HepG2 (cell line): Measurements from ENCODE around the gene HOXD9. TPM values are rescaled to one million over a fixed set of nuclear protein-coding genes. Genes with fewer than 3 reads are reported as not detected.

ENCODE experiments used
- ATAC-seq: fragments of 200-7000 bp; cut with Tn5 transposase; 3 replicates; pipeline ENCODE4 v1.9.1; 2020; ENCODE audit warnings: mild to moderate bottlenecking, moderate library complexity
- Bru-seq: library from RNA; stranded (reverse); fragments of 400-500 nt; gene quantifications from one replicate; lab custom pipeline; 2021; lab: Mats Ljungman, UMichigan
- BruChase-seq, 2 experiments: library from RNA; stranded (reverse); fragments of 400-500 nt; gene quantifications; one replicate each; lab custom pipeline; 2021; lab: Mats Ljungman, UMichigan
- BruUV-seq: library from RNA; stranded (reverse); fragments of 400-500 nt; replicated peaks from 2 replicates; lab custom pipeline; 2021; lab: Mats Ljungman, UMichigan
- CTCF ChIA-PET: fragments of 300-600 bp; formaldehyde crosslinking; extraction: SDS; loops from one replicate; lab custom pipeline; 2021; ENCODE audit warnings: low total read pairs, inconsistent platforms, low intra/inter-chr PET ratio; lab: Yijun Ruan, JAX
- POLR2A ChIA-PET: fragments of 350-600 bp; sonication (Branson Sonifier 250); formaldehyde crosslinking; loops from one replicate; lab custom pipeline; 2020; ENCODE audit warnings: antibody characterized with exemption, inconsistent platforms; lab: Yijun Ruan, JAX
- DNase-seq: peaks from one replicate; pipeline ENCODE4 v3.0.0-alpha.2; 2015; ENCODE audit warnings: low spot score
- FAIRE-seq: peaks from 3 replicates; lab custom pipeline; 2011; peaks lifted over from hg19 to GRCh38; lab: Jason Lieb, UNC
- H2AFZ ChIP-seq: one replicate; pipeline ENCODE4 v1.6.1; 2011; ENCODE audit warnings: low read length, inconsistent platforms
- H3K27ac ChIP-seq: fragments of 300-600 bp; 3 replicates; pipeline ENCODE4 v1.8.0; 2011; ENCODE audit warnings: mixed run types, mild to moderate bottlenecking, mixed read lengths, low read length, inconsistent platforms; ENCODE audit not compliant: insufficient read depth; ENCODE audit errors: extremely low read length
- H3K27me3 ChIP-seq, 2 experiments: fragments of 200-600 bp in 1 of 2; 2 replicates in 1 of 2; 3 replicates in 1 of 2; pipeline versions ENCODE4 v1.6.0 to v1.8.0; 2011; ENCODE audit warnings: low read length in 2 of 2, mild to moderate bottlenecking in 2 of 2, moderate library complexity in 2 of 2, inconsistent platforms in 1 of 2; ENCODE audit not compliant: insufficient read depth in 2 of 2, control insufficient read depth in 1 of 2
- H3K36me3 ChIP-seq, 2 experiments: fragments of 200-600 bp in 1 of 2; replicated peaks in 1 of 2; 2 replicates in 1 of 2; 3 replicates in 1 of 2; pipeline versions ENCODE4 v1.5.1 to v1.8.0; 2011; ENCODE audit warnings: low read length in 2 of 2, inconsistent platforms in 1 of 2; ENCODE audit not compliant: insufficient read depth in 2 of 2, control insufficient read depth in 1 of 2
- H3K4me1 ChIP-seq: 2 replicates; pipeline ENCODE4 v1.5.1; 2012; ENCODE audit warnings: low read length, inconsistent platforms; ENCODE audit not compliant: insufficient read depth
- H3K4me2 ChIP-seq: 2 replicates; pipeline ENCODE4 v1.6.0; 2011; ENCODE audit warnings: low read depth, low read length, inconsistent platforms
- H3K4me3 ChIP-seq, 3 experiments: fragments of 200-600 bp in 1 of 3; sonication (generic), shearing (Covaris generic) in 1 of 3; replicated peaks in 1 of 3; 2 replicates each; pipeline ENCODE4 v1.5.1; 2011 to 2016; ENCODE audit warnings: low read length in 3 of 3, inconsistent platforms in 2 of 3, low read depth in 2 of 3, mild to moderate bottlenecking in 2 of 3, control low read depth in 1 of 3, mixed read lengths in 1 of 3; ENCODE audit not compliant: insufficient read depth in 1 of 3
- H3K79me2 ChIP-seq: one replicate; pipeline ENCODE4 v1.6.1; 2011; ENCODE audit warnings: low read length, inconsistent platforms; ENCODE audit not compliant: insufficient read depth
- H3K9ac ChIP-seq: 2 replicates; pipeline ENCODE4 v1.6.0; 2011; ENCODE audit warnings: mild to moderate bottlenecking, low read depth, low read length, inconsistent platforms; ENCODE audit not compliant: insufficient read depth
- H3K9me3 ChIP-seq: 2 replicates; pipeline ENCODE4 v1.5.1; 2012; ENCODE audit warnings: mild to moderate bottlenecking, low read length
- H4K20me1 ChIP-seq: 2 replicates; pipeline ENCODE4 v1.6.0; 2011; ENCODE audit warnings: inconsistent platforms, mild to moderate bottlenecking, low read length, moderate library complexity; ENCODE audit not compliant: insufficient read depth
- KLF11 ChIP-seq: IDR thresholded peaks from 2 replicates; pipeline ENCODE4 v1.6.1; 2016; ENCODE audit warnings: missing compliant biosample characterization
- ZBTB8A ChIP-seq: sonication (generic); formaldehyde crosslinking; IDR thresholded peaks from 2 replicates; pipeline ENCODE4 v1.4.0; 2020; ENCODE audit warnings: mild to moderate bottlenecking, low read depth, missing genetic modification reagents, borderline replicate concordance
- ZNF607 ChIP-seq: sonication (generic); formaldehyde crosslinking; IDR thresholded peaks from 2 replicates; pipeline ENCODE4 v1.5.1; 2020; ENCODE audit warnings: missing genetic modification reagents, mild to moderate bottlenecking, borderline replicate concordance
- ZNF639 ChIP-seq: conservative IDR thresholded peaks from 2 replicates; pipeline ENCODE4 v1.6.1; 2018; ENCODE audit warnings: missing genetic modification reagents
- WGBS: methylation state at CpG from one replicate; pipeline ENCODE4 v1.1.6; 2017; ENCODE audit warnings: low lambda C conversion rate; 5-methylcytosine and 5-hydroxymethylcytosine counted together
- in situ Hi-C: cut with HindIII; loops from 2 replicates; pipeline ENCODE4 v1.10.0; 2017; ENCODE audit warnings: low pct_unique_long_range_greater_than_20kb; ENCODE audit not compliant: extremely low pct_ligation_motif_present
- intact Hi-C: fragments of 100-400 bp; cut with micrococcal nuclease; formaldehyde crosslinking; loops from one replicate; pipeline ENCODE4 v1.10.0; 2022; ENCODE audit not compliant: unreplicated experiment
- long read RNA-seq, 2 experiments: library from RNA in 1 of 2; library from polyadenylated mRNA in 1 of 2; stranded (forward) in 1 of 2; unstranded in 1 of 2; transcript quantifications; one replicate each; pipeline ENCODE4 v2.0.0, GENCODE V29; 2019 to 2022
- polyA minus RNA-seq, 3 experiments: library from RNA; depleted of rRNA, polyadenylated mRNA; stranded (reverse); fragments of >200 nt; gene quantifications; 2 replicates each; pipeline ENCODE4 v1.2.3, GENCODE V29; 2011; ENCODE audit warnings: low replicate concordance in 1 of 3
- polyA plus RNA-seq, 8 experiments: library from polyadenylated mRNA; depleted of rRNA in 3 of 8; stranded (reverse) in 7 of 8; unstranded in 1 of 8; fragments of >200 nt; fragmentation: Illumina TruSeq in 4 of 8; extraction: Trizol in 4 of 8; gene quantifications; 2 replicates each; pipeline versions ENCODE4 v1.2.1 to v1.2.3, GENCODE V29; 2011 to 2016; ENCODE audit warnings: low read depth in 4 of 8, missing spikeins in 1 of 8, mixed read lengths in 1 of 8; ENCODE audit not compliant: insufficient read depth in 1 of 8
- total RNA-seq, 5 experiments: library from RNA; depleted of rRNA; stranded (reverse); fragments of >200 nt; fragmentation: Illumina TruSeq; extraction: Trizol; gene quantifications; 2 replicates each; pipeline ENCODE4 v1.2.3, GENCODE V29; 2016; ENCODE audit warnings: low read depth in 1 of 5

HOXD9 gene
- total RNA-seq (2016; rRNA removed; fragmentation: Illumina TruSeq; extraction: Trizol) (not detected in 2 replicates), polyA plus RNA-seq (2011; rRNA removed) (not detected in 2 replicates), polyA minus RNA-seq (2011; rRNA and poly(A)+ RNA removed; ENCODE audit: low replicate concordance) (0.61 TPM in 1 of 2 replicates, not detected in the other), Bru-seq, nascent RNA (not detected), BruChase-seq, experiment 1, labeled RNA remaining after a 6-hour chase (not detected), BruChase-seq, experiment 2, labeled RNA remaining after a 2-hour chase (not detected)
- not detected in 2 replicates for total RNA-seq (2016; cell fraction: cytosol; rRNA removed; fragmentation: Illumina TruSeq; extraction: Trizol; ENCODE audit: low read depth)
- not detected in 2 replicates for total RNA-seq (2016; cell fraction: insoluble cytoplasmic fraction; rRNA removed; fragmentation: Illumina TruSeq; extraction: Trizol)
- total RNA-seq (2016; cell fraction: membrane; rRNA removed; fragmentation: Illumina TruSeq; extraction: Trizol) = not detected in 2 replicates
- not detected in 2 replicates for total RNA-seq (2016; cell fraction: nucleus; rRNA removed; fragmentation: Illumina TruSeq; extraction: Trizol)
- polyA plus RNA-seq (2011; cell fraction: cytosol; rRNA removed) = not detected in 2 replicates
- not detected in 2 replicates for polyA plus RNA-seq (2011; cell fraction: nucleus; rRNA removed)
- polyA plus RNA-seq (2012) = not detected in 2 replicates
- not detected in 2 replicates for polyA plus RNA-seq (2016; cell fraction: cytosol; fragmentation: Illumina TruSeq; extraction: Trizol; ENCODE audit: low read depth)
- not detected in 2 replicates for polyA plus RNA-seq (2016; cell fraction: insoluble cytoplasmic fraction; fragmentation: Illumina TruSeq; extraction: Trizol; ENCODE audit: low read depth)
- polyA plus RNA-seq (2016; cell fraction: membrane; fragmentation: Illumina TruSeq; extraction: Trizol; ENCODE audit: low read depth) = not detected in 2 replicates
- polyA plus RNA-seq (2016; cell fraction: nucleus; fragmentation: Illumina TruSeq; extraction: Trizol; ENCODE audit: insufficient read depth, low read depth) = not detected in 2 replicates
- not detected in 2 replicates for polyA minus RNA-seq (2011; cell fraction: cytosol; rRNA and poly(A)+ RNA removed)
- not detected in 2 replicates for polyA minus RNA-seq (2011; cell fraction: nucleus; rRNA and poly(A)+ RNA removed)
- long read RNA-seq, experiment 1 = 0 reads
- long read RNA-seq, experiment 2 = 0 reads

GRCh38 chr2:176122683-176123410 is at the start of gene HOXD9:
HOXD9 (plus strand) TSS chr2:176122719; CDS start chr2:176122769, 50 bp downstream.
- FAIRE-seq (no peak), ATAC-seq (peak; percentile 16; the same call in 1 of the 3 replicates), DNase-seq (no peak)
- no peak within 1 kb of the TSS for H3K4me2 ChIP-seq
- no peak for TF ChIP-seq ZNF639 (CRISPR knock-in tag)
- TF ChIP-seq KLF11 (CRISPR knock-in tag) = no peak
- TF ChIP-seq ZBTB8A (CRISPR knock-in tag) = no peak
- no peak for TF ChIP-seq ZNF607
- H3K36me3 ChIP-seq = no peaks in the 10 kb centered on the region
- no peaks in the 10 kb centered on the region for H3K79me2 ChIP-seq
- in situ Hi-C loops = no loop called here
- H3K27ac ChIP-seq = no peak within 1 kb of the TSS
- no peaks in the 10 kb centered on the region for H3K9me3 ChIP-seq
- H3K27me3 ChIP-seq = peaks cover 18 to 92% of the 10 kb centered on the region in 2 experiments
- intact Hi-C loops = no loop called here
- ChIA-PET CTCF (no interaction called here), POLR2A (no interaction called here)
- no TSS peak for BruUV-seq
- 63% methylated on average over 66 of the region's 84 CpGs for WGBS
- no peak within 1 kb of the TSS for H3K4me3 ChIP-seq
- H3K9ac ChIP-seq = no peak within 1 kb of the TSS
- H3K4me1 ChIP-seq = no peaks in the 10 kb centered on the region
- H4K20me1 ChIP-seq = no peaks in the 10 kb centered on the region; the same call in 1 of the 2 replicates
- no peak within 1 kb of the TSS for H2AFZ ChIP-seq
